GM12872 (cell line): ENCODE measurements around the gene MSI2.

Source experiments
- CTCF ChIP-seq: IDR thresholded peaks from 3 replicates; pipeline ENCODE4 v1.5.1; 2011; ENCODE audit warnings: low read depth, mild to moderate bottlenecking, low read length, moderate library complexity; ENCODE audit not compliant: insufficient read depth

The MSI2 gene

GRCh38 chr17:57532966-57533365 lies 276.6 kb downstream of the MSI2 start:
- TF ChIP-seq CTCF: no peak

- no peak for TF ChIP-seq CTCF
Observed at GRCh38 chr17:57533684-57534305, 277.5 kb downstream of the MSI2 start.

GRCh38 chr17:57534863-57535248 lies 278.5 kb downstream of the MSI2 start:
- no peak for TF ChIP-seq CTCF

GRCh38 chr17:57535249-57535966 lies 279.1 kb downstream of the MSI2 start:
- TF ChIP-seq CTCF: no peak

- no peak for TF ChIP-seq CTCF
Observed at GRCh38 chr17:57536289-57536688, 280.0 kb downstream of the MSI2 start.

GRCh38 chr17:57536789-57537523 lies 280.6 kb downstream of the MSI2 start:
- TF ChIP-seq CTCF: no peak
